ENCODE measurements around the gene IQGAP1.
"Not testable (repeated sequence)": the region's sequence is repeated elsewhere in the genome, so short reads cannot be mapped to it uniquely, and the experiment has no call there.

The IQGAP1 gene

GRCh38 chr15:90410316-90410715 lies 22.3 kb downstream of the IQGAP1 start:
- not testable (repeated sequence) for DNase-seq

GRCh38 chr15:90411176-90411575 lies 23.1 kb downstream of the IQGAP1 start:
- no peak for DNase-seq

GRCh38 chr15:90412356-90413194 lies 24.5 kb downstream of the IQGAP1 start:
- peak; percentile 42 to 80 for DNase-seq

- peak; percentile 29 to 71 for DNase-seq
Measured at GRCh38 chr15:90413411-90414379, 25.7 kb downstream of the IQGAP1 start.

- DNase-seq, result peak; percentile 43 to 69
Measured at GRCh38 chr15:90414408-90415028, 26.5 kb downstream of the IQGAP1 start.

GRCh38 chr15:90416052-90416451 lies 28.0 kb downstream of the IQGAP1 start:
- DNase-seq, result not testable (repeated sequence)

- DNase-seq, result no peak
Measured at GRCh38 chr15:90418627-90419026, 30.6 kb downstream of the IQGAP1 start.

- no peak for DNase-seq
Measured at GRCh38 chr15:90419206-90419605, 31.2 kb downstream of the IQGAP1 start.

GRCh38 chr15:90419738-90420406 lies 31.8 kb downstream of the IQGAP1 start:
- DNase-seq, result peak; percentile 36 to 91

- no peak for DNase-seq
Measured at GRCh38 chr15:90420451-90420850, 32.4 kb downstream of the IQGAP1 start.

- DNase-seq, result no peak
Measured at GRCh38 chr15:90421527-90421926, 33.5 kb downstream of the IQGAP1 start.

- no peak for DNase-seq
Measured at GRCh38 chr15:90422043-90422442, 34.0 kb downstream of the IQGAP1 start.

- DNase-seq, result no peak
Measured at GRCh38 chr15:90422936-90423335, 34.9 kb downstream of the IQGAP1 start.

GRCh38 chr15:90423801-90424319 lies 35.8 kb downstream of the IQGAP1 start:
- no peak for DNase-seq

- DNase-seq, result no peak
Measured at GRCh38 chr15:90425726-90426346, 37.8 kb downstream of the IQGAP1 start.

- DNase-seq, result no peak
Measured at GRCh38 chr15:90427185-90427584, 39.1 kb downstream of the IQGAP1 start.

- no peak for DNase-seq
Measured at GRCh38 chr15:90432253-90432652, 44.2 kb downstream of the IQGAP1 start.

- DNase-seq, result no peak
Measured at GRCh38 chr15:90435652-90436337, 47.8 kb downstream of the IQGAP1 start.

GRCh38 chr15:90436952-90437351 lies 48.9 kb downstream of the IQGAP1 start:
- DNase-seq, result no peak

- DNase-seq, result no peak
Measured at GRCh38 chr15:90437516-90437915, 49.5 kb downstream of the IQGAP1 start.

- DNase-seq, result no peak
Measured at GRCh38 chr15:90439946-90440345, 51.9 kb downstream of the IQGAP1 start.
